Measurements from ENCODE around the gene GRIN1.

GRIN1 gene

DNA sequence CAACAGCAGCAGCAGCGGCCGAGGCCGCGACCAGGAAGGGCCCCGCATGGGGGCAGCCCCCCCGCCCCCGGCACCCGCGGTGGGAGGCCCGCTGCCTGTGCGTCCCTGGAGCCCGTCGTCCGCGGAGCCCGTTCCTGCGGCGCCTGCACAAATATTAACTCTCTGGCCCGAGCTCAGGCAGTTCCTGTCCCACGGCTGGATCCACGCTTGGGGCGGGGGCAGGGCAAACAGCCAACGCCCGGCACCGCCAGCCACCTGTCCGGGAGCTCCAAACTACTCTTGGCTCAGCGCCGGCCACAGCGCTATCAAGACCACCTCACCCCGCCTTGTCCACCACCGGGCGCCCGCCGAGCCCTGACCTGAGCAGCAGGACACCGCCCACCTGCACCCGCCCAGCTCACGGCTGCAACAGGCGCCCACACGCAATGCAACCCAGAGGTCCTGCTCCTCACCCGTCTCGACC is 31.0 kb downstream of the GRIN1 start, which contains the start of gene LRRC26 (continued):
- TF ChIP-seq ZNF549 (tag by site-specific recombination; IDR thresholded peaks at IDR 0.05) (no peak), ZNF202 (tag by site-specific recombination; IDR thresholded peaks at IDR 0.05; ENCODE audit: borderline replicate concordance) (no peak), ZNF311 (tag by site-specific recombination; IDR thresholded peaks at IDR 0.05; ENCODE audit: borderline replicate concordance) (no peak), ZBTB1 (tag by site-specific recombination; IDR thresholded peaks at IDR 0.05) (no peak), ZNF837 (tag by site-specific recombination; IDR thresholded peaks at IDR 0.05) (no peak), ZNF510 (tag by site-specific recombination; IDR thresholded peaks at IDR 0.05; ENCODE audit: insufficient replicate concordance) (no peak), ZFP69B (tag by site-specific recombination; IDR thresholded peaks at IDR 0.05) (no peak), ZNF658 (tag by site-specific recombination; IDR thresholded peaks at IDR 0.05) (no peak), PRDM1 (tag by site-specific recombination; IDR thresholded peaks at IDR 0.05) (no peak), ZNF211 (tag by site-specific recombination; IDR thresholded peaks at IDR 0.05; ENCODE audit: low read depth) (no peak), ZNF585B (tag by site-specific recombination; IDR thresholded peaks at IDR 0.05) (no peak), ZEB2 (tag by site-specific recombination; IDR thresholded peaks at IDR 0.05) (peak; percentile 13; the same call in 1 of the 2 replicates), ZNF302 (tag by site-specific recombination; IDR thresholded peaks at IDR 0.05; ENCODE audit: low read depth) (no peak), ZNF514 (tag by site-specific recombination; IDR thresholded peaks at IDR 0.05) (no peak), TRIM28 (IDR thresholded peaks at IDR 0.05; ENCODE audit: borderline replicate concordance, low read length) (no peak), BCL11B (tag by site-specific recombination; IDR thresholded peaks at IDR 0.05; ENCODE audit: low read depth) (0 out of 2 replicates have a peak, but pooled peaks have one; percentile 47), ZNF157 (tag by site-specific recombination; IDR thresholded peaks at IDR 0.05) (no peak), MEIS1 (CRISPR knock-in tag; IDR thresholded peaks at IDR 0.05; ENCODE audit: borderline replicate concordance) (no peak), ZNF677 (tag by site-specific recombination; IDR thresholded peaks at IDR 0.05) (no peak), ZNF473 (tag by site-specific recombination; IDR thresholded peaks at IDR 0.05) (no peak), ZNF266 (tag by site-specific recombination; IDR thresholded peaks at IDR 0.05; ENCODE audit: low read depth) (no peak), ZBTB17 (tag by site-specific recombination; IDR thresholded peaks at IDR 0.05) (no peak)
- TF ChIP-seq, protein P1, sequence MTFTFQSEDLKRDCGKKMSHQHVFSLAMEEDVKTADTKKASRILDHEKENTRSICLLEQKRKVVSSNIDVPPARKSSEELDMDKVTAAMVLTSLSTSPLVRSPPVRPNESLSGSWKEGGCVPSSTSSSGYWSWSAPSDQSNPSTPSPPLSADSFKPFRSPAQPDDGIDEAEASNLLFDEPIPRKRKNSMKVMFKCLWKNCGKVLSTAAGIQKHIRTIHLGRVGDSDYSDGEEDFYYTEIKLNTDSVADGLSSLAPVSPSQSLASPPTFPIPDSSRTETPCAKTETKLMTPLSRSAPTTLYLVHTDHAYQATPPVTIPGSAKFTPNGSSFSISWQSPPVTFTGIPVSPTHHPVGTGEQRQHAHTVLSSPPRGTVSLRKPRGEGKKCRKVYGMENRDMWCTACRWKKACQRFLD (tag by site-specific recombination; IDR thresholded peaks at IDR 0.05), result no peak
- TF ChIP-seq, protein P2, sequence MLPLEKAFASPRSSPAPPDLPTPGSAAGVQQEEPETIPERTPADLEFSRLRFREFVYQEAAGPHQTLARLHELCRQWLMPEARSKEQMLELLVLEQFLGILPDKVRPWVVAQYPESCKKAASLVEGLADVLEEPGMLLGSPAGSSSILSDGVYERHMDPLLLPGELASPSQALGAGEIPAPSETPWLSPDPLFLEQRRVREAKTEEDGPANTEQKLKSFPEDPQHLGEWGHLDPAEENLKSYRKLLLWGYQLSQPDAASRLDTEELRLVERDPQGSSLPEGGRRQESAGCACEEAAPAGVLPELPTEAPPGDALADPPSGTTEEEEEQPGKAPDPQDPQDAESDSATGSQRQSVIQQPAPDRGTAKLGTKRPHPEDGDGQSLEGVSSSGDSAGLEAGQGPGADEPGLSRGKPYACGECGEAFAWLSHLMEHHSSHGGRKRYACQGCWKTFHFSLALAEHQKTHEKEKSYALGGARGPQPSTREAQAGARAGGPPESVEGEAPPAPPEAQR (tag by site-specific recombination; IDR thresholded peaks at IDR 0.05), result no peak
- TF ChIP-seq, protein P3, sequence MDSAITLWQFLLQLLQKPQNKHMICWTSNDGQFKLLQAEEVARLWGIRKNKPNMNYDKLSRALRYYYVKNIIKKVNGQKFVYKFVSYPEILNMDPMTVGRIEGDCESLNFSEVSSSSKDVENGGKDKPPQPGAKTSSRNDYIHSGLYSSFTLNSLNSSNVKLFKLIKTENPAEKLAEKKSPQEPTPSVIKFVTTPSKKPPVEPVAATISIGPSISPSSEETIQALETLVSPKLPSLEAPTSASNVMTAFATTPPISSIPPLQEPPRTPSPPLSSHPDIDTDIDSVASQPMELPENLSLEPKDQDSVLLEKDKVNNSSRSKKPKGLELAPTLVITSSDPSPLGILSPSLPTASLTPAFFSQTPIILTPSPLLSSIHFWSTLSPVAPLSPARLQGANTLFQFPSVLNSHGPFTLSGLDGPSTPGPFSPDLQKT (IDR thresholded peaks at IDR 0.05; ENCODE audit: borderline replicate concordance, low read depth, low read length), result no peak
- TF ChIP-seq, protein P4, sequence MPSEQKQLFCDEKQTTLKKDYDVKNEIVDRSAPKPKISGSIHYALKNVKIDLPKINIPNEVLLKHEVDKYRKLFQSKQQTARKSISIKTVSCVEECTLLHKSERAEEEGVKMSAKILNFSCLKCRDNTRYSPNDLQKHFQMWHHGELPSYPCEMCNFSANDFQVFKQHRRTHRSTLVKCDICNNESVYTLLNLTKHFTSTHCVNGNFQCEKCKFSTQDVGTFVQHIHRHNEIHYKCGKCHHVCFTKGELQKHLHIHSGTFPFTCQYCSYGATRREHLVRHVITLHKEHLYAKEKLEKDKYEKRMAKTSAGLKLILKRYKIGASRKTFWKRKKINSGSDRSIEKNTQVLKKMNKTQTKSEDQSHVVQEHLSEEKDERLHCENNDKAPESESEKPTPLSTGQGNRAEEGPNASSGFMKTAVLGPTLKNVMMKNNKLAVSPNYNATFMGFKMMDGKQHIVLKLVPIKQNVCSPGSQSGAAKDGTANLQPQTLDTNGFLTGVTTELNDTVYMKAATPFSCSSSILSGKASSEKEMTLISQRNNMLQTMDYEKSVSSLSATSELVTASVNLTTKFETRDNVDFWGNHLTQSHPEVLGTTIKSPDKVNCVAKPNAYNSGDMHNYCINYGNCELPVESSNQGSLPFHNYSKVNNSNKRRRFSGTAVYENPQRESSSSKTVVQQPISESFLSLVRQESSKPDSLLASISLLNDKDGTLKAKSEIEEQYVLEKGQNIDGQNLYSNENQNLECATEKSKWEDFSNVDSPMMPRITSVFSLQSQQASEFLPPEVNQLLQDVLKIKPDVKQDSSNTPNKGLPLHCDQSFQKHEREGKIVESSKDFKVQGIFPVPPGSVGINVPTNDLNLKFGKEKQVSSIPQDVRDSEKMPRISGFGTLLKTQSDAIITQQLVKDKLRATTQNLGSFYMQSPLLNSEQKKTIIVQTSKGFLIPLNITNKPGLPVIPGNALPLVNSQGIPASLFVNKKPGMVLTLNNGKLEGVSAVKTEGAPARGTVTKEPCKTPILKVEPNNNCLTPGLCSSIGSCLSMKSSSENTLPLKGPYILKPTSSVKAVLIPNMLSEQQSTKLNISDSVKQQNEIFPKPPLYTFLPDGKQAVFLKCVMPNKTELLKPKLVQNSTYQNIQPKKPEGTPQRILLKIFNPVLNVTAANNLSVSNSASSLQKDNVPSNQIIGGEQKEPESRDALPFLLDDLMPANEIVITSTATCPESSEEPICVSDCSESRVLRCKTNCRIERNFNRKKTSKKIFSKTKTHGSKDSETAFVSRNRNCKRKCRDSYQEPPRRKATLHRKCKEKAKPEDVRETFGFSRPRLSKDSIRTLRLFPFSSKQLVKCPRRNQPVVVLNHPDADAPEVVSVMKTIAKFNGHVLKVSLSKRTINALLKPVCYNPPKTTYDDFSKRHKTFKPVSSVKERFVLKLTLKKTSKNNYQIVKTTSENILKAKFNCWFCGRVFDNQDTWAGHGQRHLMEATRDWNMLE (tag by site-specific recombination; conservative IDR thresholded peaks at IDR 0.05; ENCODE audit: low read depth), result no peak
- TF ChIP-seq, protein P5, sequence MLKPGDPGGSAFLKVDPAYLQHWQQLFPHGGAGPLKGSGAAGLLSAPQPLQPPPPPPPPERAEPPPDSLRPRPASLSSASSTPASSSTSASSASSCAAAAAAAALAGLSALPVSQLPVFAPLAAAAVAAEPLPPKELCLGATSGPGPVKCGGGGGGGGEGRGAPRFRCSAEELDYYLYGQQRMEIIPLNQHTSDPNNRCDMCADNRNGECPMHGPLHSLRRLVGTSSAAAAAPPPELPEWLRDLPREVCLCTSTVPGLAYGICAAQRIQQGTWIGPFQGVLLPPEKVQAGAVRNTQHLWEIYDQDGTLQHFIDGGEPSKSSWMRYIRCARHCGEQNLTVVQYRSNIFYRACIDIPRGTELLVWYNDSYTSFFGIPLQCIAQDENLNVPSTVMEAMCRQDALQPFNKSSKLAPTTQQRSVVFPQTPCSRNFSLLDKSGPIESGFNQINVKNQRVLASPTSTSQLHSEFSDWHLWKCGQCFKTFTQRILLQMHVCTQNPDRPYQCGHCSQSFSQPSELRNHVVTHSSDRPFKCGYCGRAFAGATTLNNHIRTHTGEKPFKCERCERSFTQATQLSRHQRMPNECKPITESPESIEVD (tag by site-specific recombination; IDR thresholded peaks at IDR 0.05), result no peak
- TF ChIP-seq, protein P6, sequence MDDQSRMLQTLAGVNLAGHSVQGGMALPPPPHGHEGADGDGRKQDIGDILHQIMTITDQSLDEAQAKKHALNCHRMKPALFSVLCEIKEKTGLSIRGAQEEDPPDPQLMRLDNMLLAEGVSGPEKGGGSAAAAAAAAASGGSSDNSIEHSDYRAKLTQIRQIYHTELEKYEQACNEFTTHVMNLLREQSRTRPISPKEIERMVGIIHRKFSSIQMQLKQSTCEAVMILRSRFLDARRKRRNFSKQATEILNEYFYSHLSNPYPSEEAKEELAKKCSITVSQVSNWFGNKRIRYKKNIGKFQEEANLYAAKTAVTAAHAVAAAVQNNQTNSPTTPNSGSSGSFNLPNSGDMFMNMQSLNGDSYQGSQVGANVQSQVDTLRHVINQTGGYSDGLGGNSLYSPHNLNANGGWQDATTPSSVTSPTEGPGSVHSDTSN (CRISPR knock-in tag; IDR thresholded peaks at IDR 0.05), result no peak
- TF ChIP-seq, protein P7, sequence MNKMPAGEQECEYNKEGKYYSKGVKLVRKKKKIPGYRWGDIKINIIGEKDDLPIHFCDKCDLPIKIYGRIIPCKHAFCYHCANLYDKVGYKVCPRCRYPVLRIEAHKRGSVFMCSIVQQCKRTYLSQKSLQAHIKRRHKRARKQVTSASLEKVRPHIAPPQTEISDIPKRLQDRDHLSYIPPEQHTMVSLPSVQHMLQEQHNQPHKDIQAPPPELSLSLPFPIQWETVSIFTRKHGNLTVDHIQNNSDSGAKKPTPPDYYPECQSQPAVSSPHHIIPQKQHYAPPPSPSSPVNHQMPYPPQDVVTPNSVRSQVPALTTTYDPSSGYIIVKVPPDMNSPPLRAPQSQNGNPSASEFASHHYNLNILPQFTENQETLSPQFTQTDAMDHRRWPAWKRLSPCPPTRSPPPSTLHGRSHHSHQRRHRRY (tag by site-specific recombination; IDR thresholded peaks at IDR 0.05), result no peak

Measured in HEK293 (cell line).